Measurements from ENCODE around the gene RHBDD3.
"Not testable (repeated sequence)": the region's sequence is repeated elsewhere in the genome, so short reads cannot be mapped to it uniquely, and the experiment has no call there.

RHBDD3 gene

GRCh38 chr22:29268511-29269229, 889 bp upstream of the RHBDD3 start:
- peak; percentile 58 for DNase-seq

- no peak for DNase-seq
Observed at GRCh38 chr22:29267462-29267857, 321 bp downstream of the RHBDD3 start.

GRCh38 chr22:29266564-29267461, 968 bp downstream of the RHBDD3 start:
- no peak for DNase-seq

GRCh38 chr22:29265929-29266328, 1.9 kb downstream of the RHBDD3 start:
- no peak for DNase-seq

GRCh38 chr22:29265305-29265704, 2.5 kb downstream of the RHBDD3 start:
- DNase-seq: no peak

GRCh38 chr22:29263791-29264276, 3.9 kb downstream of the RHBDD3 start:
- no peak for DNase-seq

GRCh38 chr22:29260601-29261315, 7.0 kb downstream of the RHBDD3 start:
- no peak for DNase-seq

- DNase-seq: no peak
Observed at GRCh38 chr22:29260031-29260560, 7.7 kb downstream of the RHBDD3 start.

GRCh38 chr22:29259253-29259899, 8.4 kb downstream of the RHBDD3 start:
- no peak for DNase-seq

GRCh38 chr22:29258407-29259252, 9.2 kb downstream of the RHBDD3 start:
- no peak for DNase-seq

- DNase-seq: no peak
Observed at GRCh38 chr22:29257751-29258181, 10.0 kb downstream of the RHBDD3 start.

- DNase-seq: no peak
Observed at GRCh38 chr22:29256606-29257325, 11.0 kb downstream of the RHBDD3 start.

GRCh38 chr22:29255064-29255621, 12.6 kb downstream of the RHBDD3 start:
- no peak for DNase-seq

GRCh38 chr22:29254286-29254660, 13.5 kb downstream of the RHBDD3 start:
- DNase-seq: no peak

- no peak for DNase-seq
Observed at GRCh38 chr22:29253561-29254285, 14.1 kb downstream of the RHBDD3 start.

GRCh38 chr22:29251981-29252911, 15.5 kb downstream of the RHBDD3 start:
- no peak for DNase-seq

- no peak for DNase-seq
Observed at GRCh38 chr22:29251265-29251664, 16.5 kb downstream of the RHBDD3 start.

GRCh38 chr22:29247891-29248290, 19.9 kb downstream of the RHBDD3 start:
- not testable (repeated sequence) for DNase-seq
